ENCODE results near the gene CYP2B6. TPM values are rescaled to one million over a fixed set of nuclear protein-coding genes. Genes with fewer than 3 reads are reported as not detected.
"Not testable (repeated sequence)": the region's sequence is repeated elsewhere in the genome, so short reads cannot be mapped to it uniquely, and the experiment has no call there.

CYP2B6 gene
- polyA plus RNA-seq, 2 of the 4 experiments (the other 2 are of a cell fraction), result not detected

- no peak for TF ChIP-seq GATA3 (IDR thresholded peaks at IDR 0.05; ENCODE audit: borderline replicate concordance)
These were observed 14.4 kb upstream of the CYP2B6 start (continued) for GRCh38 chr19:40976724-40977123.

- not testable (repeated sequence) for ATAC-seq; H3K27ac ChIP-seq; H3K4me2 ChIP-seq; H3K4me3 ChIP-seq; H3K4me1 ChIP-seq; DNase-seq (ENCODE audit: low read depth in 1 of 2, low spot score in 1 of 2)
- 41% methylated on average over 4 of the region's 4 CpGs for WGBS (ENCODE audit: missing lambda C conversion rate)
- peak; percentile 85 for FAIRE-seq
- ChIA-PET CTCF (interaction anchor here (0.7 to 1.0 kb wide), 2 partner anchors 165 to 1010 kb away, joined by 3 to 4 read pairs; no protein-coding TSS in a partner anchor), POLR2A (interaction anchor here (0.5 kb wide), 1 partner anchor 106 kb away, joined by 3 read pairs; no protein-coding TSS in a partner anchor)
- H3K9me3 ChIP-seq, result peaks cover 19% of the 10 kb centered on the region; the same call in 2 of the 3 replicates
These were observed 11.3 kb upstream of the CYP2B6 start for GRCh38 chr19:40979759-40980158.

- not testable (repeated sequence) for DNase-seq (ENCODE audit: low read depth in 1 of 2, low spot score in 1 of 2); FAIRE-seq
These were observed 10.2 kb upstream of the CYP2B6 start for GRCh38 chr19:40980743-40981442.

GRCh38 chr19:40981591-40981990 is 9.5 kb upstream of the CYP2B6 start:
- Histone ChIP-seq H3K4me1 (peaks cover 4% of the 10 kb centered on the region; the same call in 2 of the 3 replicates), H3K9me3 (peaks cover 4% of the 10 kb centered on the region; the same call in 1 of the 3 replicates), H3K27ac (no peak overlapping the region), H3K4me2 (no peak overlapping the region), H3K4me3 (no peak overlapping the region)
- TF ChIP-seq GATA3 (IDR thresholded peaks at IDR 0.05; ENCODE audit: borderline replicate concordance) (no peak), KDM1A (IDR thresholded peaks at IDR 0.05; ENCODE audit: low read depth) (no peak), CTCF (IDR thresholded peaks at IDR 0.05) (no peak), TFCP2L1 (CRISPR knock-in tag; IDR thresholded peaks at IDR 0.05) (no peak), HEYL (CRISPR knock-in tag; IDR thresholded peaks at IDR 0.05) (no peak), ZC3H11A (IDR thresholded peaks at IDR 0.05) (no peak), RCOR1 (IDR thresholded peaks at IDR 0.05; ENCODE audit: low read depth, low read length) (no peak), MAZ (IDR thresholded peaks at IDR 0.05; ENCODE audit: borderline replicate concordance, low read depth, low read length) (no peak), USF2 (IDR thresholded peaks at IDR 0.05) (no peak), FOXS1 (CRISPR knock-in tag; IDR thresholded peaks at IDR 0.05) (no peak), RARB (CRISPR knock-in tag; IDR thresholded peaks at IDR 0.05) (no peak), KDM5A (IDR thresholded peaks at IDR 0.05) (no peak), RNF2 (IDR thresholded peaks at IDR 0.05; ENCODE audit: borderline replicate concordance, low read depth) (no peak), JUNB (IDR thresholded peaks at IDR 0.05) (no peak), PHF8 (IDR thresholded peaks at IDR 0.05; ENCODE audit: borderline replicate concordance, low read depth) (no peak), ZFP36 (IDR thresholded peaks at IDR 0.05; ENCODE audit: borderline replicate concordance, partially characterized antibody) (no peak), ZSCAN20 (CRISPR knock-in tag; IDR thresholded peaks at IDR 0.05) (no peak)
- POLR2A ChIA-PET, result no interaction called here
- CTCF ChIA-PET, result interaction anchor here (0.7 to 0.8 kb wide), 2 partner anchors 8 to 32 kb away, joined by 3 read pairs; no protein-coding TSS in a partner anchor
- no peak for FAIRE-seq
- ATAC-seq, result no peak
- no peak for DNase-seq (ENCODE audit: low read depth in 1 of 2, low spot score in 1 of 2)
- WGBS (ENCODE audit: missing lambda C conversion rate), result 20% methylated on average over 4 of the region's 4 CpGs

More at GRCh38 chr19:40980743-40981442, 10.2 kb upstream of the CYP2B6 start:
- H3K9me3 ChIP-seq, result peaks cover 11% of the 10 kb centered on the region; the same call in 2 of the 3 replicates
- POLR2A ChIA-PET, H3K4me3 ChIP-seq, ATAC-seq, H3K4me2 ChIP-seq, H3K4me1 ChIP-seq, H3K27ac ChIP-seq: not testable (repeated sequence)
- CTCF ChIA-PET, result interaction anchor here (1.0 to 1.1 kb wide), 2 partner anchors 9 to 164 kb away, joined by 4 read pairs; no protein-coding TSS in a partner anchor
- WGBS (ENCODE audit: missing lambda C conversion rate), result 21% methylated on average over 2 of the region's 2 CpGs

Data from A549 (cell line).